ENCODE results near the gene TIAM1. TPM values are rescaled to one million over a fixed set of nuclear protein-coding genes. Genes with fewer than 3 reads are reported as not detected.

TIAM1 gene
- polyA plus RNA-seq, 1 donor, result 10.8 TPM

DNA sequence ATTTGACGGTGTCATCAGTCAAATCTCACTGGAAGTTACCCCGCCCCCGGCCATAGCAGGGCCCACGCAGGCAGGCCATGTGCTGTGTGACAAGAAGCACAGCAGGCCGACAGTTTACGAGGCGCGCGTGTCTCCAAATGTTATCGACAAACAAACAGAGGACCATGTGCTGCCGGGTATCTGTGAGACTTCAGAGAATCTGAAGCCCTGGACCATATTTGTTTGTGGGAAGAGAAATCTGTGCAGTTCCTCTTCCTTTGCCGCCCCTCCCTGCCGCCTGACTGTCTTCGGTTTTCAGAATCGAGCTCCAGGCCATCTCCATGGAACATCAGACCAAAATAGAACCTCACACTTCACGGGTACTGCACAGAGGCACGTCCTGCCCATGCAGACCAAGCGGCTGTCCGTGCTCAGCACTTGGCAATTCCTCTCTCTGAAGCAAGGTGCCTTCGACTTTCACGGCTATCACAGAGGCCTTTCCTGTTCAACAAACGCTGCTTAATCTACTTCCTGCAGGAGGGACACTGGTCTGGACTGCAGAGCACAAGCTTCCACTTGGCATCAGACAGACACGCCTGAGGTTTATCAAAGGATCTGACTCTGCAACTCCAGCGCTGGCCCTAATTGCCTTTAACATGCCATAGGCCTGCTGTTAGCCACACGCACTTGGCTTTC is 170.0 kb downstream of the TIAM1 start:
- no peak for DNase-seq (ENCODE audit: low read depth)

DNA sequence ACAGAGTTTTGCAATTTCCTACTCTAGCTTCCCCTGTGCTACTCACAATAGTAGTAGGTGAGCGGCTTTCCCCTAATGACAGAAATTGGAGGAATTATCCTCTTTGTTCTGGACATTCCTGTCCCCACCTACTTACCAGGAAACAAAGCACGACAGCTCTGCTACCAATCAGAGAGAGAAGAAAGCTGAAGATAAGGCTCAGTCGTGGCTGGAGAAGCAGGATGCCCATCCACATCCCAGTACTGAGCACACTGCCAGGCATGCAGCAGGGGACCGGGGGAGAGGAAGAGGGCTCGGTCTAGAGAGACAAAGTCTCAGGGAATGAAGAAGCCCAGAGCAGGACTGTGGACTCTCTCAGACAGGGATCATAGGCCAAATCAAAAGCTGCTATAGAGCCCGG is 171.7 kb downstream of the TIAM1 start:
- DNase-seq (ENCODE audit: low read depth), result no peak

DNA sequence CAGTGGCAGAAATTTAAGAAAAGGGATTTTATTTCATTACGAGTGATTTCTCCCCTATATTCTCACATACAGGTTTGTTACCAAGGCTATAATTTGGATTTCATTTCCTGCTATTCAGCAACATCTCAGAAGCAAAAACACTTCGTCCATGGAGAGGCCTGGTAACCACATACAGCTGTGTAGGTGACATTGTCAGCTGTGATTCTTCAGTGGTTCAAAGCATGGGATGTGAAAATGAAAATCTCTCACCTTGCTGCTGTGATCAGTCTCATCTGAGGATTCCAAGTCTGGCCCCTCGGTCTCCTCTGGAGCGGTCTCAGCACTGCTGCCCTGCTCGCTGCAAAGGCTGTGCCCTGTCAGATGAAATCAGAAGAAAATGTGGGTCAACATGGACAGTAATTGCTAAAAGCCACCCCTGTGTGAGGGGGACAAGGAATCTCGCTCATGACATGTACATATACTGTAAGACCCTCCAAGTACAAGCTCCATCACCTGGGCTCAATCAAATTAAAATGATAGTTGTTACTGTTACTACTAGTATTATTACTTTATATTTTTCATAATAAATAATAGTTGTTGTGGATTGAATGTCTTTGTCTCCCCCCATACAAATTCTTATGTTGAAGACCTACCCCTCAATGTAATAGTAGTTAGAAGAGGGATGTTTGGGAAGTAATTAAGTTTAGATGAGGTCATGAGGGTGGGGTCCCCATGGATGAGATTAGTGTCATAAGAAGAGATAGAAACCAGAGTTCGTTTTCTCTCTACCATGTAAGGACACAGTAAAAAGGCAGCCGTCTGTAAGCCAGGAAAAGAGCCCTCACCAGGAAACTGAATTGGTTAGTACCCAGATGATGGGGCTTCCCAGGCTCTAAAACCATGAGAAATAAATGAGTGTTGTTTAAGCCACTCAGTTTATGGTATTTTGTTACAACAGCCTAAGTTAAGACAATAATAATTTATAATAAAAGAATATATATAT is 179.1 kb downstream of the TIAM1 start:
- no peak for DNase-seq (ENCODE audit: low read depth)

DNA sequence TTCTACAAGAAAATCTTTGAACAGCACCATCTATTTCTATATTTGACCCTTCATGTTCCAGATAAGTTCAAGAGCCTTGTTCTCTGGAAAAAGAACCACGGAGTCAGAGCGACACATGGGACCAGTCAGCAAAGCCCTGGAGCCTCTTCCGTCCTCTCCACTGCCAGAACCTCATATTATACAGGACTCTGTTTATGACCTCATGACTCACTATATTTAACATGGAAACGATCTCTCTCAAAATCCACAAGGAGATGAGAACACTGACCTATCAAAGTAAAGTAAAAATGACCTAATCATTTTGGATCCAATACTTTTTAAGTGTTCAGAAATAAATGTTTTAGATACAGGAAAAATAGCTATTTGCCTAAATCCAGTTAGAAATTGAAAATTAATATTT is 181.2 kb downstream of the TIAM1 start:
- DNase-seq (ENCODE audit: low read depth), result peak; percentile 56

DNA sequence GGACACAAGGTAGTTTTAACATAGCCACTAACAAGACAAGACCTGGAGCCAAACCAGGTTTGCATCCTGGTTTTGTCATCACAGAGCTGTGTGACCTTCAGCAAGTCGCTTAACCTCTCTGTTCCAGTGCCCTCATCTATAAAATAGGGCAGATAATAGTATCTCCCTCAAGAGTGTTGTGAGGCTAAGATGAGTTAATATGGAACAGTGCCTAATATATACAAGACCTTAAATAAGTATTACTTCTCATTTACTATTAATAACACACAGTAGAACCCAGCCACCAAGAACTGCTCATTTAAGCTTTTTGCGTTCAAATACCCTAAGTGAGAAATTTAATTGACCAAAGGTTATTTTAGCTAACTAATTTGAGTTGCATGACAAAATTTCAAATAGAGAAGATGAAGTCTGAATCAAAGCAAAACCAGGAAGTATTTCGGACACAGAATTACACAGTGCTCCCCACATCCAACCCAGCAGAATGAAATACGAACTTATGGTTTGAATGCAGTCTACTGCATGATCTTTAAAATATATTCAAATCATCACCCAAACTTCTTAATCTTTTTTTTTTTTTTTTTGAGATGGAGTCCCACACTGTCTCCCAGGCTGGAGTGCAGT is 181.9 kb downstream of the TIAM1 start:
- DNase-seq (ENCODE audit: low read depth), result no peak

DNA sequence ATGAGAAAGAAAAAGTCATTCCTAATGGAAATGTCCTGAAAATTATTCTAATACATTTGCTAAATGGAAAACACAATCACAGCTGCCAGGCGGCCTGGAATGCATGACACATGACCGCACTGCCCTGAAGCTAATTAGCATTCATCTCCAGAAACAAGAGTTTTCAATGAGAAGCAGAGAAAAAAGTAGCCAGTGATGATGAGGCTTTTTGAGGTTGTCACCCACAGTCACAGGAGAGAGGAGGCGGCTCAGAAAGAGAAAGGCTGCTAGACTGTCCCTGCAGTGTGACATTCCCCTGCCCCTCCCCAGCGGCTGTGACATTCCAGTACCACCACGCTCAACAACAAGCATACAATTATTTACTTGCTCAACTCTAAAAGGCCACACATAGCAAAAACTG is 182.9 kb downstream of the TIAM1 start:
- no peak for DNase-seq (ENCODE audit: low read depth)

DNA sequence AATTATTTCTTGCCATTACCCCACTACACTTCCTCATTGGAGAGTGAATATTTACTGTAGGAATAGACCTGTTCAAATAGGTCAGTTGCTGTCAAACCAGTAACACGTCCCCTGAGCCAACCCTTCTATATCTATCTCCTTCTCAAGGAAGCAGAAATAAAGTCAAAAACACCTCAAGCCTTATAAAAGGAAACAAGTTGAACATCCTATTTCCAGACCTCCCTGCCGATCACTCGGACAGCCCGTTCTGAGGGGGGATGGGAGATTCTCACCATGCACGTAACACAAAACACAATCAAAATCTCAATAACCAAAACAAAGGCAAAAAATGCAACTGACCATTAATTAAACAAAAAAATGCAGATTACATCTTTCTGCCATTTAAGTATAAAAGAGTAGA is 184.3 kb downstream of the TIAM1 start:
- DNase-seq (ENCODE audit: low read depth), result no peak

DNA sequence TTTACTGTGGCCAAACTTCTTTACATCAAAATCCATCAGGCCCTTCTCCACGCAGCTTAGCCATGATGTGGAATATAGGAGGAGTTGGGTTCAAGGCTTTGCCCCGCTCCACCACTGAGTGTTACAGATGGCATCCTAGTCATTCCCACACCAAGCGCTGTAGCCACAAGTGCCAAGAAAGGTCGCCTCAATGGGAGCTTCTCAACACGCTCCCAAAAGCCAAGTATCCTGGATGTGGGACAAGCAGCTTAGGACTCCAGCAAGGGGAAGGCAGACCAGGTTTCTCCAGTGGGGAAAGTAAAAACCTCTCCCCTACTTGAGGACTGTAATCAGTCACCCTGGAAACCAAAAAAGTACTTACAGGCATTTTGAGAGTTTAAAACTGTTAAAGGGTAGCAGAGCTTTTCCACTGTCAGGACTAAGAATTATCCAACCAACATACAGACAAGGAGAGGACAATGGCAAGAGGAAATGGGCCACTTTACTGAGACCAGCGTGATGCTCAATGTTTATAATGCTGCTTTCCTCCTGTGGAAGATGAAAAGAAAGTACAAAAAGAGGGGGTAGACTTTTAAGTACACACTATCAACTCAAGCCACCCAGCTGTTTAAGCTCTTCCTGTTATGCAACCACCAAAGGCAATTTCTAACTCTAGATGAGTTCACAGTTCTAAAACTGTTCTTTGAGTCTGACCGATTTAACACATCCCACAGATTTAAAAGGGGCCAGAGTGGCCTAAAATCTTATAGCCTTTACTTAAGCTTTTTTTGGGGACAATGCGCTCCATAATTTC is 185.1 kb downstream of the TIAM1 start:
- no peak for DNase-seq (ENCODE audit: low read depth)

DNA sequence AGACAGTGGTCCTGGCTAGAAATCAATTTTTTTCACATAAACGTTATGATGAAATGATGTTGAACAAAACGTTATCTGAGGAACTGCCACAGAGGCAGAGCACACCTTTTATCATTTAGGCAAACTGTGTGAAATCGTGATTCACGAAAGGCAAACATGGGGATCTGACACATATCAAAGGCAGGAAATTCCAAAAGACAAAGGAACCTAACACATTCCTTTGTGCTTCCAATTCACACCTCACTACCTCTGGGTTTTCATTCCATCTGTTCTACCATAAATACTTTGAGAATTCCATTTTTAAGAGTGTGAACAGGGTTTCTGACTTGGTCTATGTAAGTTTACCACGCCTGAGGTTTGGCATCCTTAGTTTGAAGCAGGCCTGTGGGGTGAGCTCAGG is 186.3 kb downstream of the TIAM1 start:
- DNase-seq (ENCODE audit: low read depth), result no peak

DNA sequence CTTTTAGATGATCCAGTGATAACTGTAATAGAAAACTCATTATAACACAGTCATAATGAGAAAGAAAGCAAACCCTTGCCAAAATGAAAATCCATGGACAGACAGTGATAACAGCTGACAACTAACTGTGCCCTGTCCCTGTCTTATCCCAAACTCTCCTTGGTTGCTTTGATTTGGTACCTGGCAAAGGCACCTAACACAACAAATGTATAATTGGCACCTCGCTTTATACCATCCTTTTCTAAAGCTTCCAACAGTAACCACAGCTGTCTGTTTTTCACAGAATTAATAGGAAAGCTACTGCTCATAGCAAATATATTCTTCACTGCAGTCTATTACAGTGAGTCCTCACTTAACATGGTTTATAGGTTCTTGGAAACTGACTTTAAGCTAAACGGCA is 187.4 kb downstream of the TIAM1 start:
- no peak for DNase-seq (ENCODE audit: low read depth)

DNA sequence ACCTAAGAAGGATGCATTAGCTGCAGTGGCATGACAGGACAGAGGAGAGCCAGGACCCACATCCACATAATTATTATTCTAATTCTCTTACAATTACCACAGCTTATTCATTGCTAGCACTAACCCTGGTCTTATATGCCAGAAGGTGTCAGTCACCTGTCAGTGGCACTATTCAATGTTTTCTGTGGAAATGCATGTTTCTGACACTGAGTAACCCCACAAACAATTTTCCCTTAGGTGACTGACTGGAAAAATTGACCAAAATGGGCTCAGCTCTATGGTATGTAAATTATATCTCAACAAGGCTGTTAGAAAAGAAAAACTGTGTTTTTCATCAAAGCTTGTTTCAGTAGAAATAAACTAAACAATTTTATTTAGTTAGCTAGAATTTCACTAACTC is 187.9 kb downstream of the TIAM1 start:
- no peak for DNase-seq (ENCODE audit: low read depth)

DNA sequence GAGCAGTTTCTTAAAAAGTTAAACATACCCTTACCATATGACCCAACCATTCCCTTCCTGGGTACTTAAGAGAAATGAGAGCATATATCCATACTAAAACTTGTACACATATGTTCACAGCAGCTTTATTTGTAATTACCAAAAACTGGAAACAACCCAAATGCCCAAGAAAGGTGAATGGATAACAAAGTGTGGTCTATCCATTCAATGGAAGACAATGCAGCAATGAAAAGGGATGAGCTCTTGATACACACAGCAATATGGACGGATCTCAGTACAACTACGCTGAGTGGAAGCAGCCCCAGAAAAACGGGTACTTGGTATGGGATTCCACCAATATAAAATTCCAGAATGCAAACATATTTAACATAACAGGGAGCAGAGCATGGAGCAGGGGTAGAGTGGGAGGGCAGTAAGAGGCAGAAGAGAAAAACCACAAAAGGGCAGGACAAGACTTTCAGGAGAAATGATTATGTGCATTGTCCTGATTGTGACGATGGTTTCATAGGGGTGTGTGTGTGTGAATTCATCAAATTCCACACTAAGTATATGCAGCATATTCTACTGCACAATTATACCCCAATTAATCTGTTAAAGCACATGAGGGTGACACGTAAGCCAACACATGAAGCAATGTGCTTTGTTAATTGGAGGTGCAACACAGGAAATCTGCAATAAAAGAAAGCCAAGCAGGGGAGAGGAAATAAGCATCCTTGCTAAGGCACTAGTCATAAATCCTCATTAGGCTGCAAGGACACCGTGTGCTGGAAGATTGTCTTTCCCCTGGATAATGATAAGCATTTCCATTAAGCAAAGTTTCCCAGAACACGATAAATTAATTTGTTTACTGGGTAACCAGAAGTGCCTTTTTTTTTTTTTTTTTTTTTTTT is 192.7 kb downstream of the TIAM1 start:
- DNase-seq (ENCODE audit: low read depth), result no peak

DNA sequence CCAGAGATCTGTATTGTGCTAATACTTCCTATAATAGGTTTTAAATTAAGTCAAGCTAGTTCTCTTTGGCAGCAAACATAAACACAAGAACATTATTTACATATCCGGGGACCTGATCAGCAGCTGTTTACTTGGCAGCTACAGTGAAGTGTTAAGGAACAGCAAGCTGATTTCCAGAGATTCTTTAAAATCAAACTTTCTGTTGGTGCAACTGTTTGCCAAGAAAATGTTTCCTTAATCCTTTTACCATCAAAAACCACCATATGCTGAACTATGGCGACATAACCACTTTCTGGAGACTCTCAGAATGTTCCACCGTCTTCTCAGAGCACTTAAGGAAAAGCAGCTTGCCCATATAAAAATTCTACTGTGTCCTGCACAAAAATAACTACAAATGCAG is 198.8 kb downstream of the TIAM1 start:
- no peak for DNase-seq (ENCODE audit: low read depth)

DNA sequence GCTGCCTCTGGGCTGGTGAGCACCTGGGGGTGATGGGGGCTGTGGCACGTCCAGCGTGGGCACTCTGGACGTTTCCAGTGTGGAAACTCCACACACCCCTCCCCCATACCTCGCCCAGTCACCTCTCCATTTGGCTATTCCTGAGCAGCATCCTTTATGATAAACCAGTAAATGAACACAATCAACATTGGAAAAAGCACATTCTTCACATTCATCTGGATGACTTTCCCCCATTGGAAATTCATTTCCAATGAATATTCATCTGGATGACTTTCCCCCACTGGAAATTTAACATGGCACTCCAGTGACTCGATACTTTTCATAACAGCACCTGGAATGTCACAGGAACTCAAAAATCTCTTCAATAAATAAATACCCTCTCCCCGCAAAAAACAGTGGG is 201.0 kb downstream of the TIAM1 start:
- no peak for DNase-seq (ENCODE audit: low read depth)

DNA sequence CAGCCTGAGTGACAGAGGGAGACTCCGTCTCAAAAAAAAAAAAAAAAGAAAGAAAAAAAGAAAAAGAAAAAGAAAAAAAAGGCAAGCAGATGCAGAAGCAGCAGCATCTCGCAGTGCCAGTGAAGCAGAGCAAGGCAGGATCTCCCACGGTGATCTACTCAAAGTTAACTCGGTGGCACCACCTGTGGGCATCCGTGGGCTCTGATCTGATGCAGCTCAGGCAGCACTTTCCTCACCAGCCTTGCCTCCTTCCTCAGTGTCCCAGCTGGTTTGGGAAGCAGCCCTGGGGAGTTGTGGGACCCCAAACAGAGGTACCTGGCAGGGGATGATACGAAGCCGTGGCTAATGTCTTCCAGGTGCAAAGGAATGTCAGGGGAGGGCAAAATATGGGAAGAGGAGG is 201.5 kb downstream of the TIAM1 start:
- DNase-seq (ENCODE audit: low read depth), result no peak

DNA sequence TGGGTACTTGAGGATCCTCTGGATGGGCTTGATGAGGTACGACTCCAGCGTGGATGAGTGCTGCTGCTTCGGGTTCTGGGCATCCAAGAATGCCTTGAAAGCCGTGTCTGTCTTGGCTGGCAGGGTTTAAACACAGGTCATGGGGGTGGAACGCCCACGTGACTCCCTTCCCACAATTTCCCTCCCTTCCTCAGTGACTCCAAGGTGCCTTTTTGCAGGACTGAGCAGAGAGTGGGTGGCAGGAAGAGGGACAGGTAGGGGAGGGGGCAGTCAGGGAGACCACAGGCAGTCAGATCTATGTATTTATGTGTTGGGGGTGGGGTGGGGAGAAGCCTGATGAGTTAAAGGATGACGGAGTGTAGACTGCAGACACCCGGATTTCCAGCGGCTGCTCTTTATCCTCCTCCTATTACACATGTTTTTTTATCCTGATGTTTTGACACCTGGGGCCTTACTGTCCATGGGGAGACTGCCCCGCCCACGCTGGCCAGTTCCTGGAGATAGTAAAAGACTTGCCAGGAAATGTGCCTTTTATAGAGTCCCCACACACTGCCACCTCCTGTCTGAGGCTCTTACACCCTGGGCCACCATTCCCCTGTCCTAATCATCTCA is 202.6 kb downstream of the TIAM1 start:
- no peak for DNase-seq (ENCODE audit: low read depth)

DNA sequence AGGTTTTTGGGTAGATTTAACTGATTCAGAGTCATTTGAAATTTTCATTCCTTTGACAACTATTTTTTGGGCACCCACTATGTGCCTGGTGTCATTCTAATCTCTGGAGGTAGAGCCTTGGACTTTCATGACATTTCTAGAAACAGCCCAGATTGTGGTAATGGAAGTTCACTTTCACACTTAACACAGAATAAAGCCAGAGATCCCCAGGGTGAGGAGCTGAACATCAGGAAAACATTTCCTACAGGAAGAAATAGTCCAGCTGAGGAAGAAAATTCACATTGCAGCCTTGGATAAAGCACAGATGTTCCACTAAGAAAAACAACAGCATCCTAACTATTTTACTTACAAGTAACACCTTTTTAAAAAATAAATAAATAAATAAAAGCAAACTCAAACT is 203.4 kb downstream of the TIAM1 start:
- no peak for DNase-seq (ENCODE audit: low read depth)

DNA sequence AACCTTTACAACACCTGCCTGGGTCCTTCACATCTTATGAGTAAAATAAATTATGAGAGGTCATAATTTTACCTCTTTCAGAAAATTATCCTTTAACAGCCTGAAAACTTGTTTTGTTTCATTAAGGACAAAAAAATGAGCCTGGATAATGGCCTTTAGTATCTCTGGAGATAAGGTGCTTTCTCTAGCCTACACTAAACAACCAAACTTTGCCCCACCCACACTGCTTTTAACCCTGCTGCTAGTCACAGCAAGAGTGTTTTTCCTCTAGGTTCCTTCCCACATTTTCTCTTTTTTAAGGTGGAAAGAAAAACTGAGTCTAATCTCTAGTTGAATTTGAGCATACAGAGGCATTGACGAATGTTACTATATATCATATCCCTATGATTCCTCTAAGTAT is 204.0 kb downstream of the TIAM1 start:
- DNase-seq (ENCODE audit: low read depth), result no peak

DNA sequence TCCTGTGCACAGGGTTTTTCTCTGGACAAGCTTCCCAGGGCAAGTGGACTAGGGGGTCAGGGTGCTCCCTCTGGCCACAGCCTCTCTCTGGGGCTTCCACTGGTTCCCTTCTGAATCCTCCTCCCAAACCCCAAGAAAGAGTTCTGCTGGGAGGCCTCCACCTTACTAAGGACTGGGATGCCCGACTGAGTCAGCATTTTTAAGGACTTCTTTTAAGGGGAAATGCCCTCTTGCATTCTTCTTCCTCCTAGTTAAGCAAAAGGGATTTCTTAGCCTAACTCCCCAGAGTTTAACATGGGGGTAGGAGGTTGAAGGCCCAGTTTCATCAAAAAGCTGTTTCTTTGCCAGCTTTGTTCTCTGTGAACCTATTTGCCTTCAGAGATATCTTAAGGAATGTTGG is 206.1 kb downstream of the TIAM1 start:
- no peak for DNase-seq (ENCODE audit: low read depth)

DNA sequence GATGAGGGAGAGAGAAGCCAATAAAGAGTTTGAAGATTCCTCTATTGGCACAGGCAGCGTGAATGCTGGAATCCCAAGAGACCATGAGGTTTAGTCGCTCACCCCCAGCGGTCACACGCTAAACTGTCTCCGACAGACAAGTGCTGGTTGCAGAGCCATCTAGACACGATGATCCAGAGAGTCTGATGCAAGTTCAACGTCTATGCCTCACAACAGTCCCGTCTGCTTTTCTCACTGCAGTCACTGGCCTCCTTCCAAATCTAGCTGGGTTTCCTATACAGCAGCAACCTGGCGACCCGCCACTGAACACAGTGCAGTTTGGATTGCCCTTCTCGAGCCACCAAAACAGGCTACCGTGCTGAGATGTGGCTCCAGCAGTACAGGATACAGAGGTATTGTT is 207.2 kb downstream of the TIAM1 start:
- no peak for DNase-seq (ENCODE audit: low read depth)

Measured in forelimb muscle (tissue), 1 donor.